Measurements from ENCODE around the gene PCSK7. TPM values are rescaled to one million over a fixed set of nuclear protein-coding genes. Genes with fewer than 3 reads are reported as not detected.

PCSK7 gene
- total RNA-seq, 2 donors from 2014 or later = 38.5 to 45.7 TPM

GRCh38 chr11:117169736-117170135, 62.1 kb downstream of the PCSK7 start:
- no peak for TF ChIP-seq CTCF (IDR thresholded peaks at IDR 0.05)
- TF ChIP-seq POLR2A (IDR thresholded peaks at IDR 0.05) = no peak
- TF ChIP-seq POLR2AphosphoS5 (IDR thresholded peaks at IDR 0.05) = no peak
- H3K27me3 ChIP-seq (replicated peaks; ENCODE audit: insufficient read depth) = no peaks in the 10 kb centered on the region
- no peaks in the 10 kb centered on the region for H3K4me1 ChIP-seq (replicated peaks)
- DNase-seq (ENCODE audit: low spot score) = no peak
- no peaks in the 10 kb centered on the region for H3K9me3 ChIP-seq
- H3K27ac ChIP-seq = no peak overlapping the region
- intact Hi-C loops (cut with DNase I) = no loop called here
- H3K4me3 ChIP-seq = no peak overlapping the region
- WGBS = 55% methylated on average over 2 of the region's 2 CpGs
- peaks cover 0 to 3% of the 10 kb centered on the region in 2 donors for H3K36me3 ChIP-seq

GRCh38 chr11:117166491-117166890, 65.4 kb downstream of the PCSK7 start:
- Histone ChIP-seq H3K9me3 (no peaks in the 10 kb centered on the region), H3K27me3 (replicated peaks; ENCODE audit: insufficient read depth) (no peaks in the 10 kb centered on the region), H3K36me3 (peaks cover 0 to 7% of the 10 kb centered on the region in 2 donors), H3K4me3 (no peak overlapping the region), H3K4me1 (replicated peaks) (no peaks in the 10 kb centered on the region), H3K27ac (no peak overlapping the region)
- TF ChIP-seq POLR2A (IDR thresholded peaks at IDR 0.05) = no peak
- no peak for TF ChIP-seq POLR2AphosphoS5 (IDR thresholded peaks at IDR 0.05)
- no peak for TF ChIP-seq CTCF (IDR thresholded peaks at IDR 0.05)
- intact Hi-C loops (cut with DNase I) = no loop called here
- DNase-seq (ENCODE audit: low spot score) = no peak
- 56% methylated on average over 1 of the region's 1 CpG for WGBS

- TF ChIP-seq POLR2A (IDR thresholded peaks at IDR 0.05) = no peak
- H3K36me3 ChIP-seq = peaks cover 0 to 4% of the 10 kb centered on the region in 2 donors
Observed at GRCh38 chr11:117160826-117161225, 71.0 kb downstream of the PCSK7 start.

GRCh38 chr11:117159892-117160291, 72.0 kb downstream of the PCSK7 start:
- no peaks in the 10 kb centered on the region for H3K9me3 ChIP-seq
- intact Hi-C loops (cut with DNase I) = no loop called here
- no peak for DNase-seq (ENCODE audit: low spot score)
- no peak overlapping the region for H3K27ac ChIP-seq
- peaks cover 0 to 4% of the 10 kb centered on the region in 2 donors for H3K36me3 ChIP-seq
- H3K4me1 ChIP-seq (replicated peaks) = no peaks in the 10 kb centered on the region
- TF ChIP-seq POLR2A (IDR thresholded peaks at IDR 0.05) (no peak), CTCF (IDR thresholded peaks at IDR 0.05) (no peak), POLR2AphosphoS5 (IDR thresholded peaks at IDR 0.05) (no peak)
- no peaks in the 10 kb centered on the region for H3K27me3 ChIP-seq (replicated peaks; ENCODE audit: insufficient read depth)
- 93% methylated on average over 2 of the region's 2 CpGs for WGBS
- H3K4me3 ChIP-seq = no peak overlapping the region

More at GRCh38 chr11:117160826-117161225, 71.0 kb downstream of the PCSK7 start:
- Histone ChIP-seq H3K9me3 (no peaks in the 10 kb centered on the region), H3K27me3 (replicated peaks; ENCODE audit: insufficient read depth) (no peaks in the 10 kb centered on the region), H3K4me3 (no peak overlapping the region), H3K4me1 (replicated peaks) (no peaks in the 10 kb centered on the region), H3K27ac (no peak overlapping the region)
- no peak for DNase-seq (ENCODE audit: low spot score)
- intact Hi-C loops (cut with DNase I) = no loop called here
- 86% methylated on average over 2 of the region's 2 CpGs for WGBS

- TF ChIP-seq POLR2AphosphoS5 (IDR thresholded peaks at IDR 0.05) (no peak), POLR2A (IDR thresholded peaks at IDR 0.05) (no peak), CTCF (IDR thresholded peaks at IDR 0.05) (no peak)
- H3K4me1 ChIP-seq (replicated peaks) = no peaks in the 10 kb centered on the region
- DNase-seq (ENCODE audit: low spot score) = no peak
- intact Hi-C loops (cut with DNase I) = no loop called here
- no peaks in the 10 kb centered on the region for H3K9me3 ChIP-seq
- no peaks in the 10 kb centered on the region for H3K27me3 ChIP-seq (replicated peaks; ENCODE audit: insufficient read depth)
- H3K36me3 ChIP-seq = no peaks in the 10 kb centered on the region
- H3K27ac ChIP-seq = no peak overlapping the region
- WGBS = 97% methylated on average over 2 of the region's 2 CpGs
- no peak overlapping the region for H3K4me3 ChIP-seq
Observed at GRCh38 chr11:117157507-117157906, 74.4 kb downstream of the PCSK7 start.

Data from prostate gland (tissue), 2 donors.